Fibroblast of lung (primary cell): Measurements from ENCODE around the gene FOSL2.

Source experiments
- EZH2 ChIP-seq: IDR thresholded peaks from 2 replicates; pipeline ENCODE4 v1.5.1; 2012; ENCODE audit warnings: low read length, control low read depth, mild to moderate bottlenecking; ENCODE audit errors: missing control alignments
- TF ChIP-seq, protein P1 (sequence below), 2 donors: IDR thresholded peaks in 1 of 2; conservative IDR thresholded peaks in 1 of 2; 1 replicate in 1 of 2; 2 replicates in 1 of 2; pipeline ENCODE4 v1.5.1; 2011 to 2012; ENCODE audit warnings: low read length in 2 of 2, control low read depth in 1 of 2, inconsistent platforms in 1 of 2, low read depth in 1 of 2, mild to moderate bottlenecking in 1 of 2

DNA sequence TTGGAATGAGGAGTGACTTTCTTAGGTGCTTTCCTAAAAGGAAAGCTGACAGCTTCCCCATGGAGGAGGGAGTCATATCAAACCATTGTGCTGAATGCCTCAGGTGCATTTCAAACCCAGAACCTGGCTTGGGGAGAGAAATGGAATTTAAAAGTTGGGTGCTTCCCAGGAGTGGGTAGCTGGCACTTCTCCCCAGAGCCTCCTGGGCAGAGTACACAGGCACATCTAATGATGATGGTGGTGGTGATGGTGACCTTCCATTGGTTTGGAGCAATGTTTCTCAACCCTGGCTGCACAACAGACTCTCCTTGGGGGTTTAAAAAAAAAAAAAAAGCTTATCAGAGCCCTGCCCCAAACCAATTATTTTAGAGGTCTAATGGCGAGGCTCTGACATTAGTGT is 8.3 kb downstream of the FOSL2 start:
- TF ChIP-seq EZH2 = no peak
- TF ChIP-seq, protein P1, sequence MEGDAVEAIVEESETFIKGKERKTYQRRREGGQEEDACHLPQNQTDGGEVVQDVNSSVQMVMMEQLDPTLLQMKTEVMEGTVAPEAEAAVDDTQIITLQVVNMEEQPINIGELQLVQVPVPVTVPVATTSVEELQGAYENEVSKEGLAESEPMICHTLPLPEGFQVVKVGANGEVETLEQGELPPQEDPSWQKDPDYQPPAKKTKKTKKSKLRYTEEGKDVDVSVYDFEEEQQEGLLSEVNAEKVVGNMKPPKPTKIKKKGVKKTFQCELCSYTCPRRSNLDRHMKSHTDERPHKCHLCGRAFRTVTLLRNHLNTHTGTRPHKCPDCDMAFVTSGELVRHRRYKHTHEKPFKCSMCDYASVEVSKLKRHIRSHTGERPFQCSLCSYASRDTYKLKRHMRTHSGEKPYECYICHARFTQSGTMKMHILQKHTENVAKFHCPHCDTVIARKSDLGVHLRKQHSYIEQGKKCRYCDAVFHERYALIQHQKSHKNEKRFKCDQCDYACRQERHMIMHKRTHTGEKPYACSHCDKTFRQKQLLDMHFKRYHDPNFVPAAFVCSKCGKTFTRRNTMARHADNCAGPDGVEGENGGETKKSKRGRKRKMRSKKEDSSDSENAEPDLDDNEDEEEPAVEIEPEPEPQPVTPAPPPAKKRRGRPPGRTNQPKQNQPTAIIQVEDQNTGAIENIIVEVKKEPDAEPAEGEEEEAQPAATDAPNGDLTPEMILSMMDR (conservative IDR thresholded peaks at IDR 0.05 in 1 of 2, IDR thresholded peaks at IDR 0.05 in 1 of 2; ENCODE audit: low read depth in 1 of 2, low read length in 2 of 2) = no peak
